Measurements from ENCODE around the gene INPP5A.

Gene INPP5A

GRCh38 chr10:132644527-132645246 is 107.1 kb downstream of the INPP5A start:
- H3K4me3 Mint-ChIP-seq, result no peak overlapping the region
- H3K36me3 Mint-ChIP-seq, result peaks cover 8% of the 10 kb centered on the region
- H3K27me3 Mint-ChIP-seq, result no peaks in the 10 kb centered on the region
- H3K27ac Mint-ChIP-seq, result no peak overlapping the region
- no peaks in the 10 kb centered on the region for H3K9me3 Mint-ChIP-seq
- peaks cover 18% of the 10 kb centered on the region for H3K4me1 Mint-ChIP-seq

- H3K4me1 Mint-ChIP-seq, result peaks cover 17% of the 10 kb centered on the region
- no peaks in the 10 kb centered on the region for H3K9me3 Mint-ChIP-seq
- H3K4me3 Mint-ChIP-seq, result no peak overlapping the region
- no peak overlapping the region for H3K27ac Mint-ChIP-seq
- no peaks in the 10 kb centered on the region for H3K27me3 Mint-ChIP-seq
- peaks cover 8% of the 10 kb centered on the region for H3K36me3 Mint-ChIP-seq
Observed at GRCh38 chr10:132645247-132645530, 107.6 kb downstream of the INPP5A start.

- Mint-ChIP-seq H3K36me3 (peaks cover 8% of the 10 kb centered on the region), H3K4me3 (no peak overlapping the region), H3K27me3 (no peaks in the 10 kb centered on the region), H3K27ac (no peak overlapping the region), H3K4me1 (peaks cover 14% of the 10 kb centered on the region), H3K9me3 (no peaks in the 10 kb centered on the region)
Observed at GRCh38 chr10:132645630-132646442, 108.2 kb downstream of the INPP5A start.

GRCh38 chr10:132646443-132647097 is 109.0 kb downstream of the INPP5A start:
- H3K27ac Mint-ChIP-seq, result no peak overlapping the region
- H3K4me3 Mint-ChIP-seq, result no peak overlapping the region
- H3K4me1 Mint-ChIP-seq, result peaks cover 8% of the 10 kb centered on the region
- no peaks in the 10 kb centered on the region for H3K27me3 Mint-ChIP-seq
- no peaks in the 10 kb centered on the region for H3K9me3 Mint-ChIP-seq
- peaks cover 8% of the 10 kb centered on the region for H3K36me3 Mint-ChIP-seq

GRCh38 chr10:132647424-132647823 is 109.8 kb downstream of the INPP5A start:
- Mint-ChIP-seq H3K4me1 (peaks cover 7% of the 10 kb centered on the region), H3K36me3 (peaks cover 8% of the 10 kb centered on the region), H3K4me3 (no peak overlapping the region), H3K27me3 (no peaks in the 10 kb centered on the region), H3K27ac (no peak overlapping the region), H3K9me3 (no peaks in the 10 kb centered on the region)

GRCh38 chr10:132648072-132648850 is 110.7 kb downstream of the INPP5A start:
- no peaks in the 10 kb centered on the region for H3K9me3 Mint-ChIP-seq
- H3K4me3 Mint-ChIP-seq, result no peak overlapping the region
- H3K27me3 Mint-ChIP-seq, result no peaks in the 10 kb centered on the region
- no peak overlapping the region for H3K27ac Mint-ChIP-seq
- peaks cover 3% of the 10 kb centered on the region for H3K4me1 Mint-ChIP-seq
- H3K36me3 Mint-ChIP-seq, result peaks cover 8% of the 10 kb centered on the region

GRCh38 chr10:132648851-132649528 is 111.4 kb downstream of the INPP5A start:
- H3K36me3 Mint-ChIP-seq, result peaks cover 8% of the 10 kb centered on the region
- H3K27me3 Mint-ChIP-seq, result no peaks in the 10 kb centered on the region
- H3K4me1 Mint-ChIP-seq, result peaks cover 3% of the 10 kb centered on the region
- H3K9me3 Mint-ChIP-seq, result no peaks in the 10 kb centered on the region
- no peak overlapping the region for H3K4me3 Mint-ChIP-seq
- H3K27ac Mint-ChIP-seq, result no peak overlapping the region

- no peak overlapping the region for H3K27ac Mint-ChIP-seq
Observed at GRCh38 chr10:132649651-132650360, 112.2 kb downstream of the INPP5A start.

GRCh38 chr10:132650611-132651250 is 113.1 kb downstream of the INPP5A start:
- Mint-ChIP-seq H3K9me3 (no peaks in the 10 kb centered on the region), H3K36me3 (peaks cover 8% of the 10 kb centered on the region), H3K27ac (no peak overlapping the region), H3K4me3 (no peak overlapping the region), H3K27me3 (no peaks in the 10 kb centered on the region), H3K4me1 (peaks cover 7% of the 10 kb centered on the region)

More at GRCh38 chr10:132649651-132650360, 112.2 kb downstream of the INPP5A start:
- Mint-ChIP-seq H3K4me1 (peaks cover 7% of the 10 kb centered on the region), H3K4me3 (no peak overlapping the region), H3K9me3 (no peaks in the 10 kb centered on the region), H3K27me3 (no peaks in the 10 kb centered on the region), H3K36me3 (peaks cover 8% of the 10 kb centered on the region)

GRCh38 chr10:132651511-132652029 is 114.0 kb downstream of the INPP5A start:
- Mint-ChIP-seq H3K4me3 (no peak overlapping the region), H3K36me3 (peaks cover 8% of the 10 kb centered on the region), H3K4me1 (peaks cover 7% of the 10 kb centered on the region), H3K9me3 (no peaks in the 10 kb centered on the region), H3K27ac (no peak overlapping the region), H3K27me3 (no peaks in the 10 kb centered on the region)

GRCh38 chr10:132652446-132652845 is 114.9 kb downstream of the INPP5A start:
- no peaks in the 10 kb centered on the region for H3K9me3 Mint-ChIP-seq
- H3K36me3 Mint-ChIP-seq, result peaks cover 8% of the 10 kb centered on the region
- no peak overlapping the region for H3K4me3 Mint-ChIP-seq
- H3K27ac Mint-ChIP-seq, result no peak overlapping the region
- peaks cover 7% of the 10 kb centered on the region for H3K4me1 Mint-ChIP-seq
- no peaks in the 10 kb centered on the region for H3K27me3 Mint-ChIP-seq

- Mint-ChIP-seq H3K9me3 (no peaks in the 10 kb centered on the region), H3K27ac (no peak overlapping the region), H3K4me3 (no peak overlapping the region), H3K27me3 (no peaks in the 10 kb centered on the region), H3K36me3 (peaks cover 8% of the 10 kb centered on the region), H3K4me1 (peaks cover 7% of the 10 kb centered on the region)
Observed at GRCh38 chr10:132652936-132653590, 115.5 kb downstream of the INPP5A start.

- Mint-ChIP-seq H3K27me3 (no peaks in the 10 kb centered on the region), H3K4me1 (peaks cover 7% of the 10 kb centered on the region), H3K4me3 (no peak overlapping the region), H3K27ac (no peak overlapping the region), H3K9me3 (no peaks in the 10 kb centered on the region), H3K36me3 (peaks cover 5% of the 10 kb centered on the region)
Observed at GRCh38 chr10:132653721-132654120, 116.1 kb downstream of the INPP5A start.
